H1 (cell line): ENCODE measurements around the gene DCAF17. TPM values are rescaled to one million over a fixed set of nuclear protein-coding genes. Genes with fewer than 3 reads are reported as not detected.

Source experiments
- BRCA1 ChIP-seq: IDR thresholded peaks from 2 replicates; pipeline ENCODE4 v1.6.1; 2012; ENCODE audit warnings: low read depth, low read length, improper control_type of control experiment
- CTCF ChIP-seq, 3 experiments: IDR thresholded peaks; 1 replicate in 2 of 3; 2 replicates in 1 of 3; pipeline versions ENCODE4 v1.5.1 to v1.6.1; 2011; ENCODE audit warnings: low read length in 3 of 3, mild to moderate bottlenecking in 3 of 3, inconsistent platforms in 2 of 3, low read depth in 1 of 3, moderate library complexity in 1 of 3; ENCODE audit not compliant: insufficient read depth in 1 of 3; ENCODE audit errors: control extremely low read depth in 1 of 3
- JUND ChIP-seq: IDR thresholded peaks from 2 replicates; pipeline ENCODE4 v1.6.1; 2011; ENCODE audit warnings: mild to moderate bottlenecking, improper control_type of control experiment, low read length
- KDM1A ChIP-seq: fragments of 200-600, 300-600 bp; sonication (generic); IDR thresholded peaks from 2 replicates; pipeline ENCODE4 v1.7.1; 2016; ENCODE audit warnings: mild to moderate bottlenecking, low read length, borderline replicate concordance
- RBBP5 ChIP-seq: IDR thresholded peaks from 2 replicates; pipeline ENCODE4 v1.7.1; 2012; ENCODE audit warnings: low read depth, mild to moderate bottlenecking, inconsistent platforms, low read length, moderate library complexity, borderline replicate concordance
- SIRT6 ChIP-seq: IDR thresholded peaks from one replicate; pipeline ENCODE4 v1.7.1; 2012; ENCODE audit warnings: low read length, inconsistent platforms
- TAF1 ChIP-seq: IDR thresholded peaks from 2 replicates; pipeline ENCODE4 v1.6.1; 2011; ENCODE audit warnings: mild to moderate bottlenecking, low read depth, low read length
- polyA plus RNA-seq, 7 experiments: library from polyadenylated mRNA; depleted of rRNA in 3 of 7; stranded (reverse) in 5 of 7; unstranded in 2 of 7; fragments of >200 nt in 5 of 7; fragments of 200-250 nt in 2 of 7; gene quantifications; 1 replicate in 5 of 7; 2 replicates in 1 of 7; 4 replicates in 1 of 7; pipeline versions ENCODE4 v1.2.1 to v1.2.3, GENCODE V29; 2011 to 2013; ENCODE audit warnings: missing spikeins in 2 of 7, mixed read lengths in 2 of 7
- total RNA-seq: library from RNA; stranded (reverse); fragmentation: NEBNext Ultra II Directional; extraction: Animal tissue kit (Norgen Biotek cat#: 25700); gene quantifications from 2 replicates; pipeline ENCODE4 v1.2.1, GENCODE V29; 2021

The DCAF17 gene
- total and polyA plus RNA-seq, 2 of the 8 experiments (the other 6 are each of a cell fraction or from before 2014, with no cell fraction given), result 10.7 to 30.0 TPM

GRCh38 chr2:171522052-171522787 is 88.2 kb downstream of the DCAF17 start, which contains the start of gene CYBRD1 (continued):
- TF ChIP-seq JUND (no peak), SIRT6 (no peak), CTCF (IDR thresholded peaks at IDR 0.05; ENCODE audit: control extremely low read depth in 1 of 3, insufficient read depth in 1 of 3, low read depth in 1 of 3, low read length in 3 of 3) (peak in 1 of 3 experiments; percentile 12; a peak in 1 of 4 replicates), KDM1A (no peak), RBBP5 (peak; percentile 38; the same call in 1 of the 2 replicates), BRCA1 (no peak), TAF1 (peak; percentile 32; the same call in 1 of the 2 replicates)
